Gastroesophageal sphincter (tissue), 4 donors: ENCODE measurements around the gene FAM50B. TPM values are rescaled to one million over a fixed set of nuclear protein-coding genes. Genes with fewer than 3 reads are reported as not detected.

Source experiments
- ATAC-seq: fragments of 150-250 bp; one replicate; pipeline ENCODE4 v1.9.1; 2016; ENCODE audit warnings: mild to moderate bottlenecking, moderate library complexity
- H3K27ac ChIP-seq, 4 donors: fragments of 200-600 bp; sonication (generic) in 3 of 4; 1 replicate in 3 of 4; 2 replicates in 1 of 4; pipeline ENCODE4 v1.5.1; 2016 to 2019
- H3K27me3 ChIP-seq: fragments of 200-600 bp; sonication (generic); one replicate; pipeline ENCODE4 v1.5.1; 2019
- H3K36me3 ChIP-seq, 2 donors: fragments of 200-600 bp; sonication (generic); one replicate each; pipeline ENCODE4 v1.5.1; 2019; ENCODE audit warnings: control low read depth in 1 of 2
- H3K4me1 ChIP-seq, 3 donors: fragments of 200-600 bp; sonication (generic); 1 replicate in 2 of 3; 2 replicates in 1 of 3; pipeline ENCODE4 v1.5.1; 2016 to 2019; ENCODE audit warnings: control low read depth in 2 of 3
- H3K4me3 ChIP-seq, 2 donors: fragments of 200-600 bp; sonication (generic); one replicate each; pipeline ENCODE4 v1.5.1; 2019; ENCODE audit warnings: mild to moderate bottlenecking in 1 of 2, moderate library complexity in 1 of 2
- H3K9me3 ChIP-seq, 3 donors: fragments of 200-600 bp; sonication (generic); one replicate each; pipeline ENCODE4 v1.5.1; 2017 to 2019; ENCODE audit warnings: control low read depth in 2 of 3
- CTCF ChIP-seq, 4 experiments: fragments of 200-600 bp in 2 of 4; fragments of 450-650 bp in 2 of 4; sonication (generic) in 1 of 4; IDR thresholded peaks; one replicate each; pipeline ENCODE4 v1.5.1; 2017 to 2019; ENCODE audit warnings: antibody characterized with exemption in 4 of 4, mild to moderate bottlenecking in 2 of 4, moderate library complexity in 2 of 4
- EP300 ChIP-seq: sonication (generic); formaldehyde crosslinking; IDR thresholded peaks from one replicate; pipeline ENCODE4 v1.6.1; 2017; ENCODE audit warnings: antibody characterized with exemption, mild to moderate bottlenecking
- POLR2A ChIP-seq, 2 donors: fragments of 450-650 bp; IDR thresholded peaks; one replicate each; pipeline ENCODE4 v1.6.1; 2017; ENCODE audit warnings: antibody characterized with exemption in 2 of 2, mild to moderate bottlenecking in 2 of 2, moderate library complexity in 1 of 2
- POLR2AphosphoS5 ChIP-seq: sonication (generic); formaldehyde crosslinking; IDR thresholded peaks from one replicate; pipeline ENCODE4 v1.6.1; 2017; ENCODE audit warnings: antibody characterized with exemption
- WGBS, 2 donors: methylation state at CpG; one replicate each; pipeline ENCODE4 v1.1.5; 2018; ENCODE audit warnings: low coverage in 1 of 2; 5-methylcytosine and 5-hydroxymethylcytosine counted together
- total RNA-seq, 4 donors: library from RNA; depleted of rRNA; stranded (reverse); fragments of >200 nt; gene quantifications; one replicate each; pipeline ENCODE4 v1.1.0, GENCODE V29; 2016

FAM50B gene
- total RNA-seq, 4 donors from 2014 or later, result 14.7 to 23.7 (median 18.8) TPM

GRCh38 chr6:3808759-3809514, 40.2 kb upstream of the FAM50B start:
- H3K4me1 ChIP-seq, result peaks cover 3 to 36% (median 21%) of the 10 kb centered on the region in 3 donors
- no peaks in the 10 kb centered on the region for H3K9me3 ChIP-seq
- no peaks in the 10 kb centered on the region for H3K27me3 ChIP-seq
- WGBS, 2 donors, result 43 to 67% methylated on average over 1 to 5 of the region's 7 CpGs
- no peak overlapping the region for H3K4me3 ChIP-seq
- no peak for TF ChIP-seq POLR2A (IDR thresholded peaks at IDR 0.05)
- TF ChIP-seq CTCF (IDR thresholded peaks at IDR 0.05), result peak in 2 of 4 experiments; percentile 1 to 17
- no peak for TF ChIP-seq EP300
- TF ChIP-seq POLR2AphosphoS5, result peak; percentile 60
- no peaks in the 10 kb centered on the region for H3K36me3 ChIP-seq
- peak overlapping the region in 3 of 4 donors; percentile 60 to 72 (median 67) for H3K27ac ChIP-seq
- peak; percentile 82 for ATAC-seq

GRCh38 chr6:3809515-3809891, 39.7 kb upstream of the FAM50B start:
- H3K9me3 ChIP-seq, result no peaks in the 10 kb centered on the region
- no peak overlapping the region for H3K4me3 ChIP-seq
- H3K36me3 ChIP-seq, result no peaks in the 10 kb centered on the region
- TF ChIP-seq EP300 (no peak), CTCF (IDR thresholded peaks at IDR 0.05) (no peak), POLR2AphosphoS5 (no peak), POLR2A (IDR thresholded peaks at IDR 0.05) (no peak)
- peaks cover 0 to 30% (median 21%) of the 10 kb centered on the region in 3 donors for H3K4me1 ChIP-seq
- H3K27me3 ChIP-seq, result no peaks in the 10 kb centered on the region
- H3K27ac ChIP-seq, result peak overlapping the region in 1 of 4 donors; percentile 19
- no peak for ATAC-seq
- WGBS, 2 donors, result 100% methylated on average over 1 of the region's 1 CpG; no CpG with 5 or more reads in 1 of the 2 donors

- no CpG with 5 or more reads among the region's 9 CpGs for WGBS, 2 donors
- Histone ChIP-seq H3K4me1 (peaks cover 0 to 28% (median 21%) of the 10 kb centered on the region in 3 donors), H3K27ac (no peak overlapping the region), H3K4me3 (no peak overlapping the region), H3K9me3 (no peaks in the 10 kb centered on the region), H3K27me3 (no peaks in the 10 kb centered on the region), H3K36me3 (no peaks in the 10 kb centered on the region)
- no peak for ATAC-seq
- TF ChIP-seq POLR2A (IDR thresholded peaks at IDR 0.05) (no peak), POLR2AphosphoS5 (no peak), EP300 (no peak)
Observed at GRCh38 chr6:3809982-3810381, 39.2 kb upstream of the FAM50B start.

- no peak for ATAC-seq
- Histone ChIP-seq H3K4me3 (no peak overlapping the region), H3K27me3 (no peaks in the 10 kb centered on the region), H3K4me1 (peaks cover 0 to 28% (median 21%) of the 10 kb centered on the region in 3 donors), H3K9me3 (no peaks in the 10 kb centered on the region), H3K36me3 (no peaks in the 10 kb centered on the region), H3K27ac (no peak overlapping the region)
- TF ChIP-seq EP300 (no peak), POLR2AphosphoS5 (no peak), CTCF (IDR thresholded peaks at IDR 0.05) (no peak), POLR2A (IDR thresholded peaks at IDR 0.05) (no peak)
- 13 to 40% methylated on average over 1 of the region's 2 CpGs for WGBS, 2 donors
Observed at GRCh38 chr6:3811191-3811590, 38.0 kb upstream of the FAM50B start.

- Histone ChIP-seq H3K9me3 (no peaks in the 10 kb centered on the region), H3K4me1 (peaks cover 0 to 28% (median 21%) of the 10 kb centered on the region in 3 donors), H3K36me3 (no peaks in the 10 kb centered on the region), H3K27ac (peak overlapping the region in 2 of 4 donors; percentile 31 to 56), H3K4me3 (no peak overlapping the region), H3K27me3 (no peaks in the 10 kb centered on the region)
- 73 to 74% methylated on average over 3 of the region's 3 CpGs for WGBS, 2 donors
- TF ChIP-seq POLR2A (IDR thresholded peaks at IDR 0.05), result no peak
- TF ChIP-seq CTCF (IDR thresholded peaks at IDR 0.05), result no peak
- no peak for TF ChIP-seq EP300
- no peak for TF ChIP-seq POLR2AphosphoS5
- ATAC-seq, result no peak
Observed at GRCh38 chr6:3812596-3812995, 36.6 kb upstream of the FAM50B start.
